Body of pancreas (tissue), 4 donors: Measurements from ENCODE around the gene SLC25A23.

Source experiments
- CTCF ChIP-seq, 7 experiments: fragments of 450-650 bp in 4 of 7; fragments of 200-600 bp in 3 of 7; sonication (generic) in 3 of 7; IDR thresholded peaks; one replicate each; pipeline ENCODE4 v1.5.1; 2016 to 2019; ENCODE audit warnings: antibody characterized with exemption in 7 of 7
- POLR2A ChIP-seq, 3 donors: fragments of 450-650 bp; IDR thresholded peaks; one replicate each; pipeline ENCODE4 v1.6.1; 2016; ENCODE audit warnings: antibody characterized with exemption in 3 of 3, mild to moderate bottlenecking in 2 of 3

- TF ChIP-seq CTCF (IDR thresholded peaks at IDR 0.05) (no peak), POLR2A (IDR thresholded peaks at IDR 0.05) (no peak)
These were observed 43.9 kb downstream of the SLC25A23 start for GRCh38 chr19:6415591-6416190.
